HUDEP-2 (cell line): Measurements from ENCODE around the gene C10orf90.

Experiments
- DNase-seq, 76 experiments: peaks; one replicate each; lab custom pipeline; 2025; ENCODE audit not compliant: unreplicated experiment in 76 of 76; lab: John Stamatoyannopoulos, UW

The C10orf90 gene

DNA sequence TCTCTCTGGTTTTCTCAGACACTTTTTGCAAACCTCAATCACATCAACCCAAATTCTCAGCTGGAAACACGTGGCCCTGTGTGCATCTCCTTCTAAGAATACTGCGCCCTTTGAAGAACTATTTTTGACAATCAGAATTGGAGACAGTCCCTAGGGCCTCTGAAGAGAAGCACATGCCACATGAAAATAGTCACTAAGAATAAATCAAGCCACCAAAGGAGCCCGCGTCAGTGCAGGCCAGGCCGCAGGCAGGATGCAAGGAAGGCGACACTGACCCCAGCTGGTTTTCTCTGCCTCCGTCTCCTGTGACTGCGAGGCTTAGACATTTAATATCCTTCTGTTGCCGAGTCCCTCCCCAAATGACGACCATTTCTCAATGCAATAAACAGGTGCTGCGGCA, 194.2 kb downstream of the C10orf90 start:
- DNase-seq, result no peak

DNA sequence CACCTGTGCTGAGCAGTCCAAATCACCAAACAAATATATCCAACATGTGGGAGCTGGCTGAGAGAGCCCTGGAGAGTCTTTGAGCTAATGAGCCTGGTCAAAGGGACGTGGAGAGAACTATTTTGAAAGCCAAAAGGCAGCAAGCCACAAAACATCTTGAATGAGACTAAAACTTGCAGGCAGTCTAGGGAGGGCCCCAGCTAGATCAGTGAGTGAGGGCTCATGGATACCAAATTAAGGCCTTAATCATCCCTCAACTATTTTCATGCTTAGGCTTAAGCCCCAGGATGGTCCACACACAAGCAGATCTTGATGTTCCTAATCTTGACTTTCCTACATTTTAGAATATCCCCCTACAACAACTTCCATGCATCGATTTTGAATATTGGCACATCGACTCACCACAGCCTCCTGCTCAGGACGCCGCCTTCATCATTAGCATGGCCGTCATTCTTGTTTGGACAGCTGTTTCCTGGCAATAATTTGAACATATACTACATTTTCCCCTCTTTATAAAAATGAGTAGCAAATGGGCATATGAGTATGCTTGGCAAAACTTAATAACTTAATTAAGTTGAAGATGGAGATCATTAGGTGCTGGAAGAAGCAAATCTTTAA, 195.3 kb downstream of the C10orf90 start:
- no peak for DNase-seq

DNA sequence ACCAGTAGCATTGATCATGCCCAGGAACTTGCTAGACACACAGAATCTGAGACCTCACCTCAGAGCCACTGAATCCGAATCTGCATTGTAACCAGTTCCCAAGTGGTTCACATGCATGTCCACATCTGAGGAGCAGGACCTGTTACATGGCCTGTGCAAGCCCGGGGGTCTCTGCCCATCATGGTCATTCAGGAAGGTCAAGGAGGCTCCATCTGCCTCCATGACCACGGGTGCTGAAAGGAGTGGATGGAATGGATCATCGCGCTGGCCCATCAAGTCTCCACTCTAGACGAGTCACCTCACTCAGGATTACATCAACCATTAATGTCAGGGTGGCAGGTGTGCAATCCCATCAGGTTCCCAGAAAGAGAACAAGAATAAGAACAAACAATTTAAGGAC, 196.5 kb downstream of the C10orf90 start:
- no peak for DNase-seq

DNA sequence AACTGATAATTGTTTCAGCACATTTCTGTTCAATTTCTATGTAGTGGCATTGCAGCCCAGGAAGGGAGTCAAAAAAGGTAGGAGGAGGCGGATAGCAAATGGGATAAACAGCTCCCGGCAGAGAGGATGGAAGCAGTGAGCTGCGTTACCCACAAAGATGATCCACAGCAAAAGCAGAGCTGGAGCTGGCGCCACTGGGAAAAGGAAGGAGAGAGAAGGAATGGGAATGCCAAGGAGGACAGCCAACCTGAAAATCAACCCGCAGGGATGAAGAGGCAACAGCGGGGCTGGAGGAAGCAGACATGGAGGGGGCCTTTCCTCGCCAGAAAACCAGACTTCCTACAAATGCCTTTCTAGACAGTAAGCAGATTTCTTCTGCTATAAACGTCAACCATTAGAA, 199.5 kb downstream of the C10orf90 start:
- DNase-seq, result no peak

DNA sequence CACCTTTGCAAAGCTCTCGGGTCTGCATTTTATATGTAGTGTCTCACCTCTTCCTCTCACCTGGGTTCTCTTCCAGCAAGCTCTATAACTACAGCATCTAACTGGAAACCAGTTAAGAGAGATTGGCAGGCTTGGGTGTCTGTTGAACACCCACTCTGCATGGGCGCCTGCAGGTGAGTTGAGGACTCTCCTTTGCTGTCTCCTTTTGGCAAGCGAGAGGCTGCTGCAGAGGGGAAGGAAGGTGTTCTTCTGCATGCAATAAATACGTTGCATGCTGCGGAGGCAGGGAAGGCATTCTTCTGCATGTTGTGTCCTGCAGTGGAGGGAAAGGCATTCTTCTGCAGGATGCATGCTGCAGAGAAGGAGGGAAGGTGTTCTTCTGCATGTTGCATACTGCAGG, 200.8 kb downstream of the C10orf90 start:
- no peak for DNase-seq

DNA sequence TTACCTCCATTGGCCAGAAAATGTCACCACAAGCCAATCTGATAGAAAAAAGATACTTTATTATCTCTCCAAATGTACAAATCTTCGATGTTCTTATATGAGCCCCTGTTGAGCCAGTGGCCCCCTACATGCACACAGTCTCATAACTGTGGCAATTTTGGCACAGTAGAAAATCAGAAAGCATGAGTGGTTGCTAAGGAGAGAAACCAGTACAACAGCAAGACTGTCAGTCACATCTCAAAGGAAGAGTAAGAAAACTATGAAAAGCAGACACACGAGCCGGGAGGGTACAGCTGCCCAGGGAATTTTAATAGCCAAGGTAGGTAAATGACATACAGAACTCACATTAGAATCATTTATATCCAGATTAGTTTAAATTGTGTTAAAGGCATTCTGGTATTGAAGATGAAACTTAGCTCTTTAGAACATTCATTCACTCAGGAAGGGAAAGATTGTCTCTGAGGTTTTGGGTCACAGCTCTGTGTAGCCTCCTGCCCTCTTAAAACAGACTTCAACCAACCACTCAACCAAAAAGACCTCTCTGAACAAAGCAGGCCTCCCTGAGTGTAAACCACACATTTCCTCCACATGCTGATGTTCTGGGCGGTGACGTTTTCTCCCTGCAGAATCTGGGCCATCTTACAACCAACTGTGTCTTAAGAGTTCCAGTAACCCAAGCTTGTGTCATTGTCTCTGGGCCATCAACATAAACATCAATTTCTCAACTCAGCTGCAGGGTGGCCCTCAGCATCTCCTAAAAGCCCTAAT, 201.4 kb downstream of the C10orf90 start:
- no peak for DNase-seq

DNA sequence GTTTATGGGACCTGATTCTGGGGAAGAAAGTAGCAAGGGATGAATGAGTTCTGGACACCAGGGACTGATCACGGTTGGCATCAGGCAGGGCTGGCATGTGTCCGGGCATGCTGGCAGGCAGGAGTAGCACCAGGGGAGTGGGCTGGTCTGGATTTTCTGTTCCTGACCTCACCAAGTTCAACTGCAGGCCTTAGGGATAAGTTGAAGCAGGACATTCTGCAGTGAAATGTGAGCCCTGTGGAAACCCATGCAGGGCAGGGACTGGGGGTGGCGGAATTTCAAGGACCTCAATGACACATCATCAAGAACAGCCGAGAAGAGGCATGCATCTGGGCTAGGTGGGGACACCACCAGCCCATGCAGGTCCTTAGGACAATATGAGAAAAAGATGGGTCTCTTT, 202.0 kb downstream of the C10orf90 start:
- DNase-seq, result no peak

DNA sequence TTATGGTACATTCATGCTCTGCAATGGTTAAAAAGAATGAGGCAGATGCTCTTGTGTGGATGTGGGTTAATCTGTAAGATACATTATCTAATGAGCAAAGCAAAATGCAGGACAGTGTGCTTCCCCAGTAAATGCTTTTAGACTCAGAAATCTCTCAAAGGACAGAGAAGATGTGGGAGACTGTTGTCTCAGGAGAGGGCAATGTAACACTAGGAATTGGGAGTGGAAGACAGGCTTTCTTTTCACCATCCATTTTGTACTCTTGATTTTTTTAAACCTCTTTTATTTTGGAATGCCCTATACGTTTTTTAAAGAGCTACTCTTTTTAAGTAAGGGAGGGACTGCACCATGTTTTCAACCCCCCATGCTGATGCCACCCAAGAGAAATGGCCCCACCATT, 204.7 kb downstream of the C10orf90 start:
- no peak for DNase-seq

DNA sequence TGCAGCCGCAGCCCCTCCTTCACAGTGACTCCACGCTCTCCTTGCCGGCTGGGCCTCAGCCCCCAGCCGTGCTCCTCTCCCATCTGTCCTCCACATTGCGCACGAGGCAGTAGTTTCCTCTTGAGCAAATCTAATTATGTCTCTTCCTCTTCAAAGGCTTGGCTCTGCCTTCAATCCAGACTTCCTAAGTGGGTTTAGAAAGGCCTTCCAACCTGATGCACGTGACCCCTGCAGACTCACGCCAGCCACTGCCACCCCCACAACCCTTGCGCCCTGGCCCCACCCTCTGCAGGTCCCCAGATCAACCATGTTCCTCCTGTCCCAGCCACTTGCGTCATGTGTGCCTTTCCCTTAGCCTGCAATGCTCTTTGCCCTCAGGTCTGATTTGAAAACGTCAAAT, 207.2 kb downstream of the C10orf90 start:
- no peak for DNase-seq

DNA sequence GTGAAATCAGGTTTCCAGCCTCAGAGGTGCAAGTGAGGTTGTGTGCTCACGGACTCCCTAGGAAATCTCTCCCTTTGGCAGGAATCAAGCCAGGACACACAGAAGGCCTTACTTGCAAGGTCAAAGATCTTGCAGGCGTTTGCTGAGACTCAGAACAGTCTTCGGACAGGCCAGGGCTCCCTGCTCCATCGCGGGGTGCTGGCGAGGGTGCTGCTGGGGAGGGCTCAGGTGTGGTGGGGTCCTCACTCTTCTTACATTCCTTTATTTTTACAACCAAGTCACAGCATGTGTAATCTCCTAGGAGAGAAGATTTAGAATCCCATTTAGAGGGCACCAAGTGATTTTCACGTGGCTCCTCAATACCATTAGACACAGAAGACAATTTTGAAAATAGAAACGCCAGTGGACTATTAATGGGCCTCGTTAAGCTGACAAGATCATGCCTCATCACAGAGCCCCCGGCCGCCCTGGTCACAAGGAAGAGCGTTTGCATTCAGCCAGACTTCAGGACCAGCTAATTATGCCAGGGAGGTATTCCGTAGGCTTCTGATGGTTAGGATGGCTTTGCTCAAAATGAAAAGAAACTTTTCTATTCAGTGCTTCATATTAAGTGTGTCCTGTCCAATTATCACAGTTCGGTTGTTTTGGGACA, 209.1 kb downstream of the C10orf90 start:
- DNase-seq, result no peak

DNA sequence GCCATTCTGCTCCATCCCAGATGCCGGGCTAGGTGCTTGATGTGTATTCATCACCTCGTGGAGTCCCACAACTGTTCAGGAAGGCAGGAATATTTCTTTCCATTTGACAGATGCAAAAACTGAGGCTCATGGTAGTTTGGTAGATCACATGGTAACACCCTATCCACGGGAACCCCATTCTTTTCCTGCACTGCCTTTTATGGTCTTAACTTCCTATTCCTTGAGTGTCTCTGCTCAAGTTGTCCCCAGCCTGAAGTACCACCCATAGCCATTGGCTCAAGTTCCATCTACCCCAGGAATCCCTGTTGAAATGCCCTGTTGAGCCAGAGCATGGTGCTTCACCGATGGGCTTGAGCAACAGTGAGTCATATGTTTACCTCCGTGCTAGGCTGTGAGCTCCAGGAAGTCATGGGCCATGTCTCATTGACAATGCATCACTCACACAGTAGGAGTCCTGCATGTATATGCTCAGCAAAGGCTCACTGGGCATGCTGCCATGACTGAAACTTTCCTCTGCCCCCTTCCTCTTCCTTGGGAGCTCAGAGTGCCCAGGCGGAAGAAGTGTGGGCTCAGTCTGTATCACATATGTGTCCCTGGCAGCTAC, 210.5 kb downstream of the C10orf90 start:
- DNase-seq, result no peak

DNA sequence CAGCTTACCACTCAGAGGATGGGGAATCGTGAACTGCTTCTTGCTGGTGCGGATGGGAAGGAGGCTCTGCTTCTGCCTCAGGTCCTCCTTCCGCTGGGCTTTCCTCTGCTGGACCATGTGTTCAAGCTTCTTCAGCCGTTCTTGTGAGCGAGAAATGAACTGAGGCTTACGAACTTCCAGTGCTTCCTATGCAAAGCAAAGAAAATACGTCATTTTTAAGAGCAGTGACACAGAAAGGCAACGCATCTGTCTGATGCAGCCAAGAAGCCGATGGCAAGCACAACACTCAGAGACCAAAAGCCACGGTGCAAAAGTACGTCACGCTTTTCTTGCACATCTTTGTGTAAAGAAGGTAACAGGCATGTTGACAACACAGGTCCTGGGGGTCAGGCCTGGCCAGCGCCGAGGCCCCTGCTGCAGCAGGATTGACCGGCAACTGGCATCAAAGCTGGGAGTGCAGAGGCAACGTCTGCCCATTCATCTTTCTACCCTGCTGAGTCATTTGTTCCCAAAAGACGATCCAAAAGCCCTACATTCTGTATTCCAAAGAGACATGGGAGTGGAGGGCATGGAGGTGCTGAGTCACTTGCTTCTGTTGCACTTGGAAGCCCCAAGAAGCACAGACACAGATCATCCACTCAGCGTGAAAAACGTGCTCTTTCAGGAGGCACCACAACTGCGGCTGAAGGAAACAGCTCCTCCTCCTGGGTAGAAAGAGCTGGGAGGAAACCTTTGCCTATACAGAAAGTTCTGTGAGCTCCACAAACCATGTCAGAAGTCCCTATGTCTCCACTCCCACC, 211.3 kb downstream of the C10orf90 start:
- no peak for DNase-seq

DNA sequence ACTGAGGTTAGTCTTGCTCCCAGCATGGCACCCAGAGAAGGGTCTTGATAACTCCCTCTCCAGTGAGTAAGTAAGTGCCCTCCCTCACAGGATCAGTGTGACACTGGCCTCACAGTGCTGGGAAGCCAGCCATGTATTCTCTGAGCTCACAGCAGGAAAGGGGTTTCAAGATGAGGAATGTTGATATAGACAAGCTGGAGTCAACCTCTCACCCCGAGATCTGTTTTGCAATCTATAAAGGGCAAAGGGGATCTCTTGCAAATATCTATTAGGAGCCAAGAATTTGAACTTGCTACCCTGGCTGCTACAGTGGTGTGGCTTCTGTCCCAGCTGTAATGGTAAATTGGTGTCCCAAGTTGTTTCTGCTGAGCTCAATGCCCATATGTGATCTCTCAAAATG, 212.0 kb downstream of the C10orf90 start:
- no peak for DNase-seq

DNA sequence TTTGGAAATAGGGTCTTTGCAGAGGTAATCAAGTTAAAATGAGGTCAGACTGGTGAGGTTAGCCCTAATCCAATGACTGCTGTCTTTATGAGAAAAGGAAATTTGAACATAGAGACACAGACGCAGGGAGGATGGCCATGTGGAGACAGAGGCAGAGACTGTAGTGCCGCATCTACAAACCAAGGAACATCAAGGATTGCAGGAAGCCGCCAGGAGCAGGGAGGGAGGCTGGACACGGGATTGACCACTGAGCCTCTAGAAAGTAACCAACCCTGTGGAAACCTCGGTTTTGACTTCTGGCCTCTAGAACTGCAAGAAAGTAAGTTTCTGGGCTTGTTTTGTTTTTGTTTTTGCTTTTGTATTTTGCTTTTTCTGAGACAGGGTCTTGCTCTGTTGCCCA, 213.9 kb downstream of the C10orf90 start:
- no peak for DNase-seq

DNA sequence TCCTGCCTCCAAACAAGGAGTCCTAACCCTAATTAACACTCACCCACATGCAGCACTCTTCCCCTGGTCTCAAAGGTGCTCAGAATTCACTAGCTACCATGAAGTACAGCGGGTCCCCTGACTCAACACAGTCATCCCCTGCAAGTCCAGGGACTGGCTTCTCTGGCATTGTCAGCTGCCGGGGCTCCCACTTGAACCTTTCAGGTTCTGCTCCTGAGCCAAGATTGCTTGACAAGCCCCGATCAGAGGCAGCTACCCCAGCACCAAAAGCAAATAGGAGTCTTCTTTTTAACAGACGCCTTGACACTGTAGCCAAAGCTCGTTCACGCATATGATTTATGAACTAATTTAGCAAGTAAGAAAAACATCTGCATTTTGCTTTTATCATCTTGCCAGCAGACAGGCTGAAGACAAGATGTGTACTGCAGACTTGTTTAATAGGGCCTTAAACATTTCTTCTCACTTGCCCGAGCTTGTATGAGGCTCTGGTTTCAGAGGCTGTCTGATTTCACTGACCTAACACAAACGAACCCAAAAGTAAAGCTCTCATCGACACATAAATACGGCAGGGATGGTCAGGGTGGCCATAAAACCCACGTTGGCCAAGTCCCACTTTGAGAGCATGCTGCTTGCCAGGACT, 214.6 kb downstream of the C10orf90 start:
- no peak for DNase-seq

DNA sequence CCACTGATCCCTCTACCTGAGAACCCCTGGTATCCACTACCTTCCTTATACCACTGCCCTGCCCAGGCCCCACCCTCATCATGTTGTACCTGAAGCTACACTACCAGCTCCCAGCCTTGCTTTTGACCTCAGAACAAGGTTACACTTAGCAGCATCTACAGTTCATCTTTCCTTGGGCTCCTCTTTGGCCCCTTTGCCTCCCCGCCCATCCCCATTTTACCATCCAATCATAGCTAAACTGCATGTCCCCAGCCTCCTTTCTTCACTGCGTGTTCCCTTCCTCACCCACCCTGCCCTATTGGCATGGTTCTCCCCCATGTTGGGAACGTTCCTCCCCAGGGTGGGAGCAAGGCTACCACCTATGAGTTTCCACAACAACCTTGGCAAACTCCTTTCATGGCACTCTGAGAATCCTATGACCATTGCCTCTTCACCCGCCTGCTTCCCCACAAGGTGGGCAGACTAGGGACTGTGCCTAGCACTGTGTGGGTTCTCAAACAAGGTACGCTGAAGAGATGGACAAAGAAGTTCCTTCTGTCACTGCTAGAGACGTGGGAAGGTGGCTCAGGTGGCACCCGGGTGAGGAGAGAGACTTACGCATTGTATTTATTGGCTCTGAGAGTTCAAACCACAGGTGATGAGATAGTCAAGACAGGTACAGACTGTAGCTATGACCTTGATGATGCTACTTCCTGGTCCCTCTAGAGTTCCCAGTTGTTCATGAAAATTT, 215.3 kb downstream of the C10orf90 start:
- DNase-seq, result no peak

DNA sequence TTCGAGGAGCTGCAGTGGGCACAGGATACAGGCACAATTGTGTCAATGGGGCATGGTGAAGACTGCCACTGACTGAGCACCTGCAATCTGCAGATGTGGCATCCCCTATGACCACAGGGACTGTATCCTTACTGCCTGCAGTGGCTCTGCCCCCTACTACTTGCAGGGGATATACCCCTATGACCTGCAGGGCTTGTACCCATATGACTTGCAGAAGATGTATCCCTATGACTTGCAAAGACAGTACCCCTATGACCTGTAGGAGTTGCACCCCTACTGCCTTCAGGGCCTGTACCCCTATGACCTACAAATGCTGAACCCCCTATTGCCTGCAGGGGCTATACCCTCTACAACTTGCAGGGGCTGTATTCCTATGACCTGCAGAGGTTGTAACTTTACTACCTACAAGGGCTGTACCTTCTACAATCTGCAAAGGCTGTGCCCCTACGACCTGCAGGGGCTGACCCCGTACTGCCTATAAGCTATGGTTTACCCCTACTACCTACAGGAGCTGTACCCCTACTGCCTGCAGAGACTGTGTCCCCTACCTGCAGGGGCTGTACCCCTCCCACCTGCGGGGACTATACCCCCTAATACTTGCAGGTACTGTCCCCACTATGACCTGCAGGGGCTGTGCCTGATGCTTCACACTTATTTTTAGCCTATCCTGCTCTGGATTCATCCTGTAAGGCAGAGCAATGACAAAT, 216.3 kb downstream of the C10orf90 start:
- no peak for DNase-seq

DNA sequence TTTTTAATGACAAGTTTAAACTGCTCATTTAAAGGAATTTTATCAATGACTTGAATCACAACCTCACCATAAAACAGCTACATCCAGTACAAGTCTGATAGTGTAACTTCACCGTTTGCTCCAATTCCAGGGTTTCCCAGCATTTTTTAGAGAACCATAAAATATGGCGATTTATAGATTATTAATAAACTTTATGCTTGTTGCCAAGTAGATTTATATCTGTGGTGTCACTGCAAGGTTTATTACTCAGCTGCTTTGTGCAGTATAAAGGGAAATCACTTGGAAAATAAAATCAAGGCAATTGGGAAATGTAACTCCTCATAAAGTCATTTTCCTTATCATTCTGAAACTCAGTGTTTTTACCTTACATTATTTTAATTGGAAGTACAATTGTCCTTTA, 218.2 kb downstream of the C10orf90 start:
- DNase-seq, result no peak

DNA sequence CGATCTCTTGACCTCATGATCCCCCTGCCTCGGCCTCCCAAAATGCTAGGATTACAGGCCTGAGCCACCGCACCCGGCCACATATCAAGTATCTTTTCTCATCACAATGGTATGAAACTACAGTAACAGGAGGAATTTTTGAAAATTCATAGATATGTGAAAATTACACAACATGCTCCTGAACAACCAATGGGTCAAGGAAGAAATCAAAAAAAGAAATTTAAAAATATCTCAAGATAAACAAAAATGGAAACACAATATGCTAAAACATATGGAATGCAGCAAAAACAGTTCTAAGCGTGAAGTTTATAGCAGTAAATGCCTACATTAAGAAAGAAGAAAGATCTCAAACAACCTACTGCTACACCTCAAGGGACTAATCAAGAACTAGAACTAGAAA, 222.4 kb downstream of the C10orf90 start:
- DNase-seq, result no peak
